GM12873 (cell line): ENCODE data around the gene CXCL17.

Experiments used
- CTCF ChIP-seq: IDR thresholded peaks from 2 replicates; pipeline ENCODE4 v1.5.1; 2012; ENCODE audit warnings: low read depth, mild to moderate bottlenecking, moderate library complexity, low read length, control low read depth; ENCODE audit not compliant: insufficient read depth; ENCODE audit errors: missing control alignments

Gene CXCL17

GRCh38 chr19:42422092-42422900 is 20.4 kb downstream of the CXCL17 start:
- TF ChIP-seq CTCF: no peak

- no peak for TF ChIP-seq CTCF
Observed at GRCh38 chr19:42421591-42422031, 21.1 kb downstream of the CXCL17 start.

GRCh38 chr19:42421101-42421500 is 21.6 kb downstream of the CXCL17 start:
- TF ChIP-seq CTCF: no peak

GRCh38 chr19:42420055-42420544 is 22.6 kb downstream of the CXCL17 start:
- TF ChIP-seq CTCF: peak; percentile 98

GRCh38 chr19:42419309-42419708 is 23.4 kb downstream of the CXCL17 start:
- TF ChIP-seq CTCF: no peak

GRCh38 chr19:42412661-42413076 is 30.1 kb downstream of the CXCL17 start:
- no peak for TF ChIP-seq CTCF

GRCh38 chr19:42412227-42412626 is 30.5 kb downstream of the CXCL17 start:
- no peak for TF ChIP-seq CTCF
